OCI-LY3 (cell line): Measurements from ENCODE around the gene GABRG3.

Experiments used
- H2AFZ ChIP-seq: fragments of 200-600, 300-600 bp; shearing (Covaris generic); 2 replicates; pipeline ENCODE4 v1.6.0; 2014; ENCODE audit warnings: antibody characterized with exemption, low read depth, low read length
- H3K27ac ChIP-seq: fragments of 200-600, 300-600 bp; sonication (generic); 2 replicates; pipeline ENCODE4 v1.5.1; 2014; ENCODE audit warnings: mild to moderate bottlenecking, low read length, moderate library complexity, mixed read lengths
- H3K27me3 ChIP-seq: fragments of 200-600, 300-600 bp; sonication (generic); 2 replicates; pipeline ENCODE4 v1.6.1; 2014; ENCODE audit warnings: low read depth, low read length, mixed read lengths
- H3K36me3 ChIP-seq: fragments of 200-600, 300-600 bp; sonication (generic); replicated peaks from 2 replicates; pipeline ENCODE3; 2014; ENCODE audit warnings: low read depth, low read length, mixed read lengths
- H3K4me1 ChIP-seq: fragments of 300-600, 200-600 bp; sonication (generic); 2 replicates; pipeline ENCODE4 v1.6.1; 2014; ENCODE audit warnings: low read length, mixed read lengths
- H3K4me2 ChIP-seq: fragments of 200-600, 300-600 bp; sonication (generic); 2 replicates; pipeline ENCODE4 v1.6.1; 2014; ENCODE audit warnings: low read length, mixed read lengths
- H3K4me3 ChIP-seq: fragments of 300-600, 200-600 bp; sonication (generic); 2 replicates; pipeline ENCODE4 v1.5.1; 2014; ENCODE audit warnings: antibody characterized with exemption, mild to moderate bottlenecking, low read length, moderate library complexity
- H3K79me2 ChIP-seq: fragments of 300-600, 200-600 bp; shearing (Covaris generic); 2 replicates; pipeline ENCODE4 v1.6.1; 2014; ENCODE audit warnings: mild to moderate bottlenecking, low read length, mixed read lengths
- H3K9ac ChIP-seq: fragments of 300-600, 200-600 bp; shearing (Covaris generic); 2 replicates; pipeline ENCODE4 v1.6.0; 2014; ENCODE audit warnings: mild to moderate bottlenecking, low read length, moderate library complexity
- H3K9me3 ChIP-seq: fragments of 200-600, 300-600 bp; shearing (Covaris generic); 2 replicates; pipeline ENCODE4 v1.6.1; 2014; ENCODE audit warnings: low read length, mixed read lengths; ENCODE audit not compliant: insufficient read depth
- H4K20me1 ChIP-seq: fragments of 200-600, 300-600 bp; sonication (generic); 2 replicates; pipeline ENCODE4 v1.6.1; 2016; ENCODE audit warnings: low read length, mixed read lengths; ENCODE audit not compliant: insufficient read depth
- CTCF ChIP-seq: fragments of 200-600, 300-600 bp; sonication (generic); IDR thresholded peaks from 2 replicates; pipeline ENCODE4 v1.5.1; 2014; ENCODE audit warnings: antibody characterized with exemption, low read length, low read depth
- EZH2phosphoT487 ChIP-seq: fragments of 200-600 bp; shearing (Covaris generic); IDR thresholded peaks from 2 replicates; pipeline ENCODE4 v1.6.1; 2018; ENCODE audit warnings: antibody characterized with exemption, mixed run types, low read depth

GABRG3 gene

GRCh38 chr15:27086805-27087204 is 115.8 kb downstream of the GABRG3 start:
- H3K9me3 ChIP-seq = peaks cover 6% of the 10 kb centered on the region; the same call in 1 of the 2 replicates
- H3K27ac ChIP-seq = no peak overlapping the region
- no peaks in the 10 kb centered on the region for H4K20me1 ChIP-seq
- no peak overlapping the region for H3K4me3 ChIP-seq
- H3K79me2 ChIP-seq = no peaks in the 10 kb centered on the region
- no peak overlapping the region for H3K4me2 ChIP-seq
- no peak overlapping the region for H3K9ac ChIP-seq
- H3K27me3 ChIP-seq = no peaks in the 10 kb centered on the region
- TF ChIP-seq CTCF = no peak
- no peak for TF ChIP-seq EZH2phosphoT487
- no peaks in the 10 kb centered on the region for H3K36me3 ChIP-seq
- no peaks in the 10 kb centered on the region for H3K4me1 ChIP-seq
- H2AFZ ChIP-seq = no peak overlapping the region

GRCh38 chr15:27087651-27088583 is 116.9 kb downstream of the GABRG3 start:
- H4K20me1 ChIP-seq = no peaks in the 10 kb centered on the region
- no peak overlapping the region for H3K27ac ChIP-seq
- no peaks in the 10 kb centered on the region for H3K27me3 ChIP-seq
- no peak for TF ChIP-seq EZH2phosphoT487
- TF ChIP-seq CTCF = no peak
- H3K79me2 ChIP-seq = no peaks in the 10 kb centered on the region
- H3K4me1 ChIP-seq = no peaks in the 10 kb centered on the region
- no peak overlapping the region for H3K4me3 ChIP-seq
- no peaks in the 10 kb centered on the region for H3K36me3 ChIP-seq
- H3K9me3 ChIP-seq = peaks cover 6% of the 10 kb centered on the region; the same call in 1 of the 2 replicates
- no peak overlapping the region for H2AFZ ChIP-seq
- no peak overlapping the region for H3K4me2 ChIP-seq
- no peak overlapping the region for H3K9ac ChIP-seq

GRCh38 chr15:27088584-27089232 is 117.7 kb downstream of the GABRG3 start:
- no peaks in the 10 kb centered on the region for H4K20me1 ChIP-seq
- no peak overlapping the region for H3K27ac ChIP-seq
- no peak overlapping the region for H3K4me2 ChIP-seq
- peaks cover 6% of the 10 kb centered on the region; the same call in 1 of the 2 replicates for H3K9me3 ChIP-seq
- no peaks in the 10 kb centered on the region for H3K4me1 ChIP-seq
- TF ChIP-seq CTCF = no peak
- no peak for TF ChIP-seq EZH2phosphoT487
- no peaks in the 10 kb centered on the region for H3K36me3 ChIP-seq
- no peak overlapping the region for H3K4me3 ChIP-seq
- no peaks in the 10 kb centered on the region for H3K27me3 ChIP-seq
- no peaks in the 10 kb centered on the region for H3K79me2 ChIP-seq
- no peak overlapping the region for H2AFZ ChIP-seq
- H3K9ac ChIP-seq = no peak overlapping the region

- no peak overlapping the region for H3K4me2 ChIP-seq
- no peaks in the 10 kb centered on the region for H3K36me3 ChIP-seq
- no peaks in the 10 kb centered on the region for H3K4me1 ChIP-seq
- H3K79me2 ChIP-seq = no peaks in the 10 kb centered on the region
- TF ChIP-seq CTCF (no peak), EZH2phosphoT487 (no peak)
- H4K20me1 ChIP-seq = no peaks in the 10 kb centered on the region
- H3K27ac ChIP-seq = no peak overlapping the region
- no peak overlapping the region for H2AFZ ChIP-seq
- H3K27me3 ChIP-seq = no peaks in the 10 kb centered on the region
- peaks cover 6% of the 10 kb centered on the region; the same call in 1 of the 2 replicates for H3K9me3 ChIP-seq
- H3K9ac ChIP-seq = no peak overlapping the region
- no peak overlapping the region for H3K4me3 ChIP-seq
These were observed 118.2 kb downstream of the GABRG3 start for GRCh38 chr15:27089233-27089586.
